Mucosa of stomach (tissue), 1 donor: ENCODE results near the gene RHEB.

Experiments
- H3K27me3 ChIP-seq: one replicate; pipeline ENCODE4 v1.7.0; 2013; ENCODE audit warnings: mild to moderate bottlenecking, low read length; ENCODE audit not compliant: control insufficient read depth, insufficient read depth
- H3K36me3 ChIP-seq: one replicate; pipeline ENCODE4 v1.7.0; 2013; ENCODE audit warnings: low read length; ENCODE audit not compliant: control insufficient read depth, insufficient read depth
- H3K4me1 ChIP-seq: one replicate; pipeline ENCODE4 v1.7.0; 2013; ENCODE audit warnings: mild to moderate bottlenecking, low read length; ENCODE audit not compliant: control insufficient read depth, insufficient read depth
- H3K4me3 ChIP-seq: one replicate; pipeline ENCODE4 v1.7.0; 2013; ENCODE audit warnings: low read length
- H3K9ac ChIP-seq: one replicate; pipeline ENCODE4 v1.7.0; 2013; ENCODE audit warnings: mild to moderate bottlenecking, low read length, moderate library complexity
- H3K9me3 ChIP-seq: one replicate; pipeline ENCODE4 v1.7.0; 2013; ENCODE audit warnings: mild to moderate bottlenecking, low read length, moderate library complexity; ENCODE audit not compliant: control insufficient read depth
- donor health status: Pancreatic carcinoma.

Gene RHEB

GRCh38 chr7:151494298-151495284 lies 25.1 kb downstream of the RHEB start:
- no peaks in the 10 kb centered on the region for H3K9me3 ChIP-seq
- H3K27me3 ChIP-seq, result no peaks in the 10 kb centered on the region
- peaks cover 55% of the 10 kb centered on the region for H3K4me1 ChIP-seq
- no peak overlapping the region for H3K4me3 ChIP-seq
- H3K9ac ChIP-seq, result no peak overlapping the region
- H3K36me3 ChIP-seq, result no peaks in the 10 kb centered on the region

DNA sequence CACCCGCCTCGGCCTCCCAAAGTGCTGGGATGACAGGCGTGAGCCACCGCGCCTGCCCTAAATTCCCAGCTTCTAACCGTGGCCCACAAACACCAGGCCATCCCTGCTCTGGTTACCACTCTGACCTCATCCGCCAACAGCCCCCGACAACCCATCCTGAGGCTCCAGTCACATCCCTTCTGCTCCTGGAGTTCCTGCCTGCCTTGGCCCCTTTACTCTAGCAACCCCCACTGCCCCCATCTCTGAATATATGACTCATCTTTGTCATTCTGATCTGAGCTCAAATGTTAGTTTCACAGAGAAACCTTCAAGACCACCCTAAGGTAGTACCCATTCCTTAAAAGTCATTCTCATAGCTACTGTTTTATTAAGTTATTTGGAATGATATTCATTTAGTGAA lies 26.6 kb downstream of the RHEB start:
- no peak overlapping the region for H3K4me3 ChIP-seq
- H3K27me3 ChIP-seq, result no peaks in the 10 kb centered on the region
- no peaks in the 10 kb centered on the region for H3K9me3 ChIP-seq
- peaks cover 57% of the 10 kb centered on the region for H3K4me1 ChIP-seq
- H3K9ac ChIP-seq, result no peak overlapping the region
- H3K36me3 ChIP-seq, result no peaks in the 10 kb centered on the region

GRCh38 chr7:151491859-151492258 lies 27.8 kb downstream of the RHEB start:
- H3K4me3 ChIP-seq, result no peak overlapping the region
- H3K4me1 ChIP-seq, result peaks cover 53% of the 10 kb centered on the region
- no peaks in the 10 kb centered on the region for H3K9me3 ChIP-seq
- H3K9ac ChIP-seq, result no peak overlapping the region
- H3K27me3 ChIP-seq, result no peaks in the 10 kb centered on the region
- no peaks in the 10 kb centered on the region for H3K36me3 ChIP-seq

DNA sequence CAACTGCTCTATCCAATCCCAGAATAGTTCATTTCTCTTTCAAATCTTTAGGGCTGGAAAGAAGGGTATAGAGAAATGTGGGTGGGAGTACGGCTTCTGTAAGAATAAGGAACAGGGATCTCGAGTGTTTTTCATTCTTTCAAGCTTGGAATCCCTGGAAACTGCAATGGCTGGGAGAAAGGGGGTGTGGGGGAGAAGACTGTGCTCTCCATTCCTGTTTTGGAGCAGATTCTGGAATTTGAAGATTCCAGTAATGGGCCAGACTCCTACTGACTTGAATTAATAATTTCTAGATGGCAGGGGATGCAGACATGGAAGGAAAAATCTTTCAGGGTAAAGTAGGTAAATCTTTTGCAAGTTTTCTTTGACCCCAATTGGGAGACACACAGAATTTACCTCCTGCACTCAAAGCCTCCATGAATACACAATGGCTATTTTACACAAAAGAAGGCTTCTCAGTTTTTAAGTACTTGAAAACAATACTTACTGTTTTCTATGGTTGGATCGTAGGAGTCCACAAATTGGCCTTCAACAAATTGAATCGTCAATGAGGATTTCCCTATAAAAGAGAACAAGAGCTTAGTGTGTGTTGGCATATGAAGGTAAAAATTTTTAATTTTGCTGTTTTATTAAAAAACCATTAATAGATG lies 29.1 kb downstream of the RHEB start:
- no peak overlapping the region for H3K4me3 ChIP-seq
- no peaks in the 10 kb centered on the region for H3K27me3 ChIP-seq
- no peak overlapping the region for H3K9ac ChIP-seq
- no peaks in the 10 kb centered on the region for H3K9me3 ChIP-seq
- no peaks in the 10 kb centered on the region for H3K36me3 ChIP-seq
- peaks cover 46% of the 10 kb centered on the region for H3K4me1 ChIP-seq

DNA sequence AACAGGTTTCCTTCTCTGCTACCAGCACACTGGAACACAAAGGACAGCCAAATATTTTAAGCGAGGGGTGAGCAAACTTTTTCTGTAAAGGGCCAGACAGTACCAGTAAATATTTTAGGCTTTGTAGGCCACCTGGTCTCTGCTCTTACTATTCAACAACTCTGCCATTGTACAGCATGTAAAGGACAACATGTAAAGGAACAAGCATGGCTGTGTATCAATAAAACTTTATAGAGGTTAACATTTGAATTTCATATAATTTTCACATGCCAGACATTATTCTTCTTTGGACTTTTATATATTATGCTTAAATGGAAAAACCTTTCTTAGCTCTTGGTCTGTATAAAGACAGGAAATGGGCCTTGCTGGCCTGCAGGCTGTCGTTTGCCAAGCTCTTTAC lies 30.2 kb downstream of the RHEB start:
- Histone ChIP-seq H3K36me3 (no peaks in the 10 kb centered on the region), H3K4me3 (no peak overlapping the region), H3K9ac (no peak overlapping the region), H3K4me1 (peaks cover 47% of the 10 kb centered on the region), H3K27me3 (no peaks in the 10 kb centered on the region), H3K9me3 (no peaks in the 10 kb centered on the region)

DNA sequence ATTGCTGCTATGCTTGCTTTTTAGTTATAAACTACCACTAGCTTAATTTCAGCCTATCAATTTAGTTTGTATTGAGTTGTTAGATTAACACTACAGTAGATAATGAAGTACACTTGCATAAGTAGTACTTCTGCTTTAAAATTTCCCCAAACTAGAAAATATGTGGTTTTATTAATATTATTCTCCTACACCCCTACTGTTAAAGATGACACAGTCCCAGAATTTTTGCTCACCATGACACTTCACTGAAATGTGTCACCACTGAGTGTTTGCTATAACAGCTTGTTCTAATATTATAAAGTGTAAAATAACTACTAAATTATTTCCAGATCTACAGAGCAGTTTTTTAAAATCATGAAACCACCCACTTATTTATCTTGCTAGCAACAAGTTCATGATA lies 31.6 kb downstream of the RHEB start:
- Histone ChIP-seq H3K9ac (no peak overlapping the region), H3K4me1 (peaks cover 49% of the 10 kb centered on the region), H3K27me3 (no peaks in the 10 kb centered on the region), H3K36me3 (no peaks in the 10 kb centered on the region), H3K9me3 (no peaks in the 10 kb centered on the region), H3K4me3 (no peak overlapping the region)

DNA sequence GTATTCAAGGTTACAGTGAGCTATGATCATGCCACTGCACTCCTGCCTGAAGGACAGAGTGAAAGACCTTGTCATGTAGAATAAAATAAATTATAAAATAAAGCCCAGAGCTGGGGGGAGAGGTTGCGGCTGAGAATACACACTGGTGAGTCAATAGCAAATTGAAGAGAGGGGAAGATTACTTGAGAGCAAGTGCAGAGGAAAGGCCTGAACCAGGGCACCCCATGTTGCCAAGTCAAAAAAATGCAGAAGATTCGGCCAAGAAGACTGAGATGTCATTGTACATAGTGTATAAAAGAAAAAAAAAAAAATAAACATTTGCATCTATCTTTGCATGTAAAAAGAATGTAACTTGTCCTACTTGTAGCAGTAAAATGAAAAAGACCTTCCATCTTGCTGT lies 32.5 kb downstream of the RHEB start:
- H3K36me3 ChIP-seq, result no peaks in the 10 kb centered on the region
- H3K27me3 ChIP-seq, result no peaks in the 10 kb centered on the region
- H3K9ac ChIP-seq, result no peak overlapping the region
- peaks cover 49% of the 10 kb centered on the region for H3K4me1 ChIP-seq
- H3K9me3 ChIP-seq, result no peaks in the 10 kb centered on the region
- no peak overlapping the region for H3K4me3 ChIP-seq

DNA sequence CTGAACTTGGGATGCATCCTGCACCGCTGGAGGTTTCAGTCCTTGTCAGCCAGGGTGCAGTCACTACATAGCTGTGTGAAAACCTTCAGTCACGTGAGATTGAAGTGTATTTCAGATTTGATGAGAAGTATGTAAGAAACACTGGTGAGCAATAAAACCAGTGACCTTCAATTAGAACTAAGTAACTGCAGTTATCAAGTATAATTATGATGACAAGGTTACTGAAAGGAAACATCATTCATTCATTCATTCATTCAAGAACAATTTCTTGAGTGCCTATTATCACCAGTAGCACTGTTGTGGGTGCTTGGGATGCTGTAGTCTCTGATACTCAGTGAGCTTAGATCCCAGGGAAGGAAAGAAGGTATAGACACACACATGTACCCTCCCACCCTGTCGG lies 33.6 kb downstream of the RHEB start:
- no peaks in the 10 kb centered on the region for H3K36me3 ChIP-seq
- H3K4me1 ChIP-seq, result peaks cover 41% of the 10 kb centered on the region

GRCh38 chr7:151484971-151485707 lies 34.6 kb downstream of the RHEB start:
- Histone ChIP-seq H3K4me3 (no peak overlapping the region), H3K36me3 (no peaks in the 10 kb centered on the region), H3K9ac (no peak overlapping the region), H3K27me3 (no peaks in the 10 kb centered on the region), H3K9me3 (no peaks in the 10 kb centered on the region), H3K4me1 (peaks cover 41% of the 10 kb centered on the region)

More for the DNA sequence above, 33.6 kb downstream of the RHEB start:
- Histone ChIP-seq H3K9me3 (no peaks in the 10 kb centered on the region), H3K9ac (no peak overlapping the region), H3K27me3 (no peaks in the 10 kb centered on the region), H3K4me3 (no peak overlapping the region)

- Histone ChIP-seq H3K36me3 (no peaks in the 10 kb centered on the region), H3K9me3 (no peaks in the 10 kb centered on the region)
These were observed 36.0 kb downstream of the RHEB start for GRCh38 chr7:151483711-151483983.

DNA sequence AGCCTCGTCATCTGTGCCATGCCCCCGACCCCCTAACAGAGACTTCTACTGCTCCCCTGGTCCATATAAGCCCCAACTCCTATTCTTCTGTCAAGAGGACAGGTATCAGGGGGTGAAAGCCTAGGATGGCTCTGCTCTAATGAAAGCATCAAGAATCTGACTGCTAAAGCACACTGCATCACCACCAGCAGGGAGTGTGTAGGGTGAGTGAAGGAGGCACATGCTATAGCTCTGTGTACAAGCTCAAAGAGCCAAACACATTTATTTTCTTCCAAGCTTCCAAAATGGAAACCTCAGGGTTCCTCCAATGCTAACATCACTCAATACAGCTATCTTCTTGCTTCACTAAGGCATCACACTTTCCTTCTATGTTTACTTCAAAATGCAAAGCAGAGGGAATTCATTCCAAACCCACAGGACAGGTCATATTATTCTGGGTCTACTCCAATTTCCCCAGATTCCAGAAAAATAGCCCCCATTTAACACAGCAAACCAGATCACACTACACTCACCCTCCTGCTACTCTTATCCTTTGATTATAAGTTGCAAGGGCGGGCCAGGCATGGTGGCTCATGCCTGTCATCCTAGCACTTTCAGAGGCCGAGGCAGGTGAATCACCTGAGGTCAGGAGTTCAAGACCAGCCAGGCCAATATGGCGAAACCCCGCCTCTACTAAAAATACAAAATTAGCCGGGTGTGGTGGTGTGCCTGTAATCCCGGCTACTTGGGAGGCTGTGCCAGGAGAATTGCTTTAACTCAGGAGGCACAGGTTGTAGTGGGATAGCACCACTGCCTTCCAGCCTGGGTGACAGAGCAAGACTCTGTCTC lies 36.6 kb downstream of the RHEB start:
- no peaks in the 10 kb centered on the region for H3K36me3 ChIP-seq
- H3K4me1 ChIP-seq, result peaks cover 31% of the 10 kb centered on the region
- H3K9ac ChIP-seq, result no peak overlapping the region
- H3K4me3 ChIP-seq, result no peak overlapping the region
- no peaks in the 10 kb centered on the region for H3K9me3 ChIP-seq
- no peaks in the 10 kb centered on the region for H3K27me3 ChIP-seq

More at GRCh38 chr7:151483711-151483983, 36.0 kb downstream of the RHEB start:
- Histone ChIP-seq H3K4me1 (peaks cover 34% of the 10 kb centered on the region), H3K9ac (no peak overlapping the region), H3K27me3 (no peaks in the 10 kb centered on the region), H3K4me3 (no peak overlapping the region)
